ES-I3 (cell line): ENCODE measurements around the gene CCS.
A peak's percentile ranks its signal among the peaks of the same experiment; 100 is the strongest.
"Not testable (repeated sequence)": the region's sequence is repeated elsewhere in the genome, so short reads cannot be mapped to it uniquely, and the experiment has no call there.

Source experiments
- H3K36me3 ChIP-seq: 2 replicates; pipeline ENCODE4 v1.6.1; 2013; ENCODE audit warnings: mild to moderate bottlenecking, low read length, control low read depth, moderate library complexity; ENCODE audit not compliant: insufficient read depth
- H3K4me1 ChIP-seq: 2 replicates; pipeline ENCODE4 v1.6.1; 2013; ENCODE audit warnings: mild to moderate bottlenecking, control low read depth, low read length; ENCODE audit not compliant: insufficient read depth
- H3K9ac ChIP-seq: 2 replicates; pipeline ENCODE4 v1.6.1; 2013; ENCODE audit warnings: low read depth, mild to moderate bottlenecking, low read length, moderate library complexity
- H3K9me3 ChIP-seq: 2 replicates; pipeline ENCODE4 v1.6.1; 2013; ENCODE audit warnings: mild to moderate bottlenecking, low read length, moderate library complexity; ENCODE audit not compliant: control insufficient read depth, insufficient read depth

Gene CCS

DNA sequence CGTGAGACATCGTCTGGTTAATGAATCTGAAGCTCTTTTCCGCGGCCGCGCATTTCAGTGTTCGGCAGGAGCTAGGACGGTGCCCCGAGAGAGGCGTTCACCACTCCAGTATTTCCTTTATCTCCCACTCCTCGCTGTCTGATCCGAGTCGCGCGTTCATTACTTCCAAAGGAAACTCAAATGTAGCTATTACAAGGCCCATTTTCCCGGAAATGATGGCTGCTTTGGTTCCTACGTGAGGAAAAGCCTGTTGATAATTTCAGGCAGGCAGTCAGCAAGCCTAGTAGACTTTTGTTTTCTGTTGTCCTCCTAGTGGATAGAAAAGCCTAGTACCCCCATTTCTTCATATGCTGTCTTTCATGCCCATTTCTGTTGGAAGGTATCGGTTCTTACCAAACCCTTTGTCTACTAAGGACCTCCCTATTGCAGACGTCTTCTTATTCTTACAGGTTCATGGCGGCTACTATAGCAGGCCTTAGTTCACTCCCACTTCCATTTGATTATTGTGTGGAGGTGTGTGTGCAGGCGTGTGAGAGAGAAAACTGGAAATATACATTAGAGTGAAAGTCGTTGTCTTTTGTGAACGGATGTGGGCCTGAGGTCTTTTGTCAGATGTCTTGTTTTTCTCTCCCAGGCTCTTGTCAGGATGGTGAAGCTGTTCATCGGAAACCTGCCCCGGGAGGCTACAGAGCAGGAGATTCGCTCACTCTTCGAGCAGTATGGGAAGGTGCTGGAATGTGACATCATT lies 46.3 kb downstream of the CCS start:
- peaks cover 20% of the 10 kb centered on the region for H3K4me1 ChIP-seq
- peaks cover 39% of the 10 kb centered on the region for H3K36me3 ChIP-seq
- peak overlapping the region; percentile 94 for H3K9ac ChIP-seq
- no peaks in the 10 kb centered on the region for H3K9me3 ChIP-seq

- peak overlapping the region; percentile 94; the same call in 1 of the 2 replicates for H3K9ac ChIP-seq
- H3K36me3 ChIP-seq: peaks cover 46% of the 10 kb centered on the region
- H3K4me1 ChIP-seq: peaks cover 20% of the 10 kb centered on the region
- not testable (repeated sequence) for H3K9me3 ChIP-seq
These were observed 46.9 kb downstream of the CCS start for GRCh38 chr11:66639814-66640340.

GRCh38 chr11:66641834-66642233 lies 48.8 kb downstream of the CCS start:
- Histone ChIP-seq H3K4me1 (peaks cover 20% of the 10 kb centered on the region), H3K9me3 (no peaks in the 10 kb centered on the region), H3K36me3 (peaks cover 64% of the 10 kb centered on the region), H3K9ac (no peak overlapping the region)

DNA sequence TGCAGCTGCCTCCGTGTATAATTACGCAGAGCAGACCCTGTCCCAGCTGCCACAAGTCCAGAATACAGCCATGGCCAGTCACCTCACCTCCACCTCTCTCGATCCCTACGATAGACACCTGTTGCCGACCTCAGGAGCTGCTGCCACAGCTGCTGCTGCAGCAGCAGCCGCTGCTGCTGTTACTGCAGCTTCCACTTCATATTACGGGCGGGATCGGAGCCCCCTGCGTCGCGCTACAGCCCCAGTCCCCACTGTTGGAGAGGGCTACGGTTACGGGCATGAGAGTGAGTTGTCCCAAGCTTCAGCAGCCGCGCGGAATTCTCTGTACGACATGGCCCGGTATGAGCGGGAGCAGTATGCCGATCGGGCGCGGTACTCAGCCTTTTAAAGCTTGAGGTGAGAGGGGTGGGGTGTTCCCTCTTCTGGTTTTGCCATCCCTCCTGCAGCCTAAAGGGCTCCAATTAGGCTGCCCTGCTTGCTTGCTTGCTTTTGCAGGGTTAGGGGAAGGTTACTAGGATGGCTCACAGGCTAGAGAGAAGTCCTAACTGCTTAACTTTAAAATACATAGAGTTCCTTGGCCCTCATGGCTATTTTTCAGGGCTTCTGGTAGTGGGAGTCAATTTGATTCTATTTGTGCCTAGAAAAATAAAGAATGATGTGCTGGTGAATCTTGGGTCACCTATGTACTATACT lies 50.9 kb downstream of the CCS start:
- Histone ChIP-seq H3K9me3 (no peaks in the 10 kb centered on the region), H3K4me1 (peaks cover 20% of the 10 kb centered on the region), H3K9ac (no peak overlapping the region), H3K36me3 (peaks cover 70% of the 10 kb centered on the region)

DNA sequence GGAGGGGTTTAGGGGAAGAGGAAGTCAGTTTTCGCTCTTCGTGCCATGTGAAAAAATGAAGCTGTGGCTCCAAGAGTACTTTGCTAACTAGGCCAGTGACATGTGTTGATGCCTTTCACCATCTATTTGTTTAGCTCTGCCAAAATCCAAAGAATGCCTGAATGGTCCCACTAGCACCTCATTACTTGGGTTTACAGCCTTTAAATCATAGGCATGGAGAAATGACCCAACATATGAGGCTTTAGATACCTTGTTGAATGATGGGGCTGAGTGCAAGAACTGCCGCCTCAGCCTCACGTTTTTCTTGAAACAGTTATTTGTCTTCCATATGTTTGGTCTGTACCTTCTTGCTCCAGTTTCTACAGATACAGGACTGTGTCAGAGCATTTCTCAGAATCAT lies 53.8 kb downstream of the CCS start:
- 0 out of 2 replicates have a peak, but pooled peaks cover 3% of the 10 kb centered on the region for H3K4me1 ChIP-seq
- peaks cover 62% of the 10 kb centered on the region for H3K36me3 ChIP-seq

GRCh38 chr11:66649903-66650302 lies 56.9 kb downstream of the CCS start:
- Histone ChIP-seq H3K9ac (no peak overlapping the region), H3K4me1 (no peaks in the 10 kb centered on the region), H3K36me3 (peaks cover 41% of the 10 kb centered on the region), H3K9me3 (no peaks in the 10 kb centered on the region)

More for the DNA sequence above, 53.8 kb downstream of the CCS start:
- Histone ChIP-seq H3K9ac (no peak overlapping the region), H3K9me3 (no peaks in the 10 kb centered on the region)

GRCh38 chr11:66651016-66651415 lies 58.0 kb downstream of the CCS start:
- no peaks in the 10 kb centered on the region for H3K9me3 ChIP-seq
- no peak overlapping the region for H3K9ac ChIP-seq
- peaks cover 32% of the 10 kb centered on the region for H3K36me3 ChIP-seq
- no peaks in the 10 kb centered on the region for H3K4me1 ChIP-seq

- Histone ChIP-seq H3K9me3 (no peaks in the 10 kb centered on the region), H3K9ac (no peak overlapping the region), H3K4me1 (no peaks in the 10 kb centered on the region), H3K36me3 (peaks cover 24% of the 10 kb centered on the region)
These were observed 59.7 kb downstream of the CCS start for GRCh38 chr11:66652651-66653050.

GRCh38 chr11:66653123-66653522 lies 60.1 kb downstream of the CCS start:
- no peak overlapping the region for H3K9ac ChIP-seq
- peaks cover 23% of the 10 kb centered on the region for H3K36me3 ChIP-seq
- no peaks in the 10 kb centered on the region for H3K9me3 ChIP-seq
- no peaks in the 10 kb centered on the region for H3K4me1 ChIP-seq
